IMR-90 (cell line): ENCODE measurements around the gene TEX53.

ENCODE experiments used
- BHLHE40 ChIP-seq: fragments of 150-350 bp; IDR thresholded peaks from 2 replicates; pipeline ENCODE4 v1.6.1; 2016; ENCODE audit warnings: mild to moderate bottlenecking, low read depth, low read length
- CEBPB ChIP-seq: IDR thresholded peaks from 2 replicates; pipeline ENCODE4 v1.6.1; 2012; ENCODE audit warnings: low read depth, low read length, improper control_type of control experiment
- CTCF ChIP-seq: conservative IDR thresholded peaks from 2 replicates; pipeline ENCODE4 v1.5.1; 2012; ENCODE audit warnings: mild to moderate bottlenecking, low read depth, low read length, improper control_type of control experiment
- ELK1 ChIP-seq: fragments of 150-350 bp; IDR thresholded peaks from 2 replicates; pipeline ENCODE4 v1.6.1; 2016; ENCODE audit warnings: low read depth, mild to moderate bottlenecking, low read length, moderate library complexity, borderline replicate concordance
- MAFK ChIP-seq: IDR thresholded peaks from 2 replicates; pipeline ENCODE4 v1.6.1; 2012; ENCODE audit warnings: low read depth, low read length, improper control_type of control experiment
- MAZ ChIP-seq: IDR thresholded peaks from 2 replicates; pipeline ENCODE4 v1.6.1; 2012; ENCODE audit warnings: low read depth, mild to moderate bottlenecking, low read length, improper control_type of control experiment, moderate library complexity, borderline replicate concordance
- MXI1 ChIP-seq: IDR thresholded peaks from 2 replicates; pipeline ENCODE4 v1.6.1; 2012; ENCODE audit warnings: low read depth, mild to moderate bottlenecking, low read length, moderate library complexity, borderline replicate concordance
- POLR2A ChIP-seq: IDR thresholded peaks from 2 replicates; pipeline ENCODE4 v1.6.1; 2012; ENCODE audit warnings: mild to moderate bottlenecking, low read depth, low read length
- RAD21 ChIP-seq: IDR thresholded peaks from 2 replicates; pipeline ENCODE4 v1.6.1; 2012; ENCODE audit warnings: low read length, improper control_type of control experiment
- RCOR1 ChIP-seq: IDR thresholded peaks from 2 replicates; pipeline ENCODE4 v1.6.1; 2012; ENCODE audit warnings: mild to moderate bottlenecking, low read length, improper control_type of control experiment; ENCODE audit not compliant: insufficient replicate concordance
- RFX5 ChIP-seq: IDR thresholded peaks from 2 replicates; pipeline ENCODE4 v1.8.0; 2012; ENCODE audit warnings: low read depth, mild to moderate bottlenecking, low read length, moderate library complexity
- SMC3 ChIP-seq: fragments of 150-350 bp; IDR thresholded peaks from 2 replicates; pipeline ENCODE4 v1.6.1; 2016; ENCODE audit warnings: low read depth, mild to moderate bottlenecking, antibody characterized with exemption, low read length, moderate library complexity

GRCh38 chr9:114689813-114690212, 32.2 kb upstream of the TEX53 start:
- no peak for TF ChIP-seq POLR2A
- TF ChIP-seq CTCF = no peak
- TF ChIP-seq SMC3 = no peak
- TF ChIP-seq RCOR1 = no peak
- TF ChIP-seq MAZ = no peak
- no peak for TF ChIP-seq MXI1
- no peak for TF ChIP-seq MAFK
- TF ChIP-seq RAD21 = no peak
- no peak for TF ChIP-seq RFX5
- TF ChIP-seq BHLHE40 = no peak
- TF ChIP-seq CEBPB = no peak
- TF ChIP-seq ELK1 = no peak
